ENCODE measurements around the gene ARID1B. TPM values are rescaled to one million over a fixed set of nuclear protein-coding genes. Genes with fewer than 3 reads are reported as not detected.

The ARID1B gene
- total RNA-seq, 1 donor from 2014 or later, result 155 TPM

DNA sequence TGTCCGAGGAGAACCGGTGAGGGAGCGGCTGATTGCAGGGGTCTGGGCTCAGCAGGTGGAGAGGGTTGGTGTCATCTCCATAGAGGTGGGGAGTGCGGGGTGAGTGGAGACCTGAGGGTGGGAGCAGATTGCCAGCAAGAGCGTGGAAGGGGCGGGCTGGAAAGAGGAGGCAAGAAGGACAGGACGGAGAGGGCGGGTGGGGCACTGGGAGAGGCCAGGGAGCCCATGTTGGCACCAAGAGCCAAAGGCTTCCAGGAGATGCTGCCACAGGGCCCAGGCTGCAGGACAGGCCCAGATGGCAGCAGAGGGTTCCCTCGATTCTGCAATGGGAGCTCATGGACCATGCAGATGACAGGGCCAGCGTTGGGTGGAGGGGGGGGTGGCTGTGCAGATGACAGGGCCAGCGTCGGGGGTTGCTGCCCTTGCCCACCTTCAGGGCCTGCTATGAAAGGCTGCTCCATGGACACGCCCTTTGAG lies 440.8 kb downstream of the ARID1B start:
- no peaks in the 10 kb centered on the region for H3K9me3 Mint-ChIP-seq
- TF ChIP-seq, protein P1, sequence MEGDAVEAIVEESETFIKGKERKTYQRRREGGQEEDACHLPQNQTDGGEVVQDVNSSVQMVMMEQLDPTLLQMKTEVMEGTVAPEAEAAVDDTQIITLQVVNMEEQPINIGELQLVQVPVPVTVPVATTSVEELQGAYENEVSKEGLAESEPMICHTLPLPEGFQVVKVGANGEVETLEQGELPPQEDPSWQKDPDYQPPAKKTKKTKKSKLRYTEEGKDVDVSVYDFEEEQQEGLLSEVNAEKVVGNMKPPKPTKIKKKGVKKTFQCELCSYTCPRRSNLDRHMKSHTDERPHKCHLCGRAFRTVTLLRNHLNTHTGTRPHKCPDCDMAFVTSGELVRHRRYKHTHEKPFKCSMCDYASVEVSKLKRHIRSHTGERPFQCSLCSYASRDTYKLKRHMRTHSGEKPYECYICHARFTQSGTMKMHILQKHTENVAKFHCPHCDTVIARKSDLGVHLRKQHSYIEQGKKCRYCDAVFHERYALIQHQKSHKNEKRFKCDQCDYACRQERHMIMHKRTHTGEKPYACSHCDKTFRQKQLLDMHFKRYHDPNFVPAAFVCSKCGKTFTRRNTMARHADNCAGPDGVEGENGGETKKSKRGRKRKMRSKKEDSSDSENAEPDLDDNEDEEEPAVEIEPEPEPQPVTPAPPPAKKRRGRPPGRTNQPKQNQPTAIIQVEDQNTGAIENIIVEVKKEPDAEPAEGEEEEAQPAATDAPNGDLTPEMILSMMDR (IDR thresholded peaks at IDR 0.05; ENCODE audit: unreplicated experiment), result no peak
- no peak overlapping the region for H3K27ac Mint-ChIP-seq
- H3K4me3 Mint-ChIP-seq, result no peak overlapping the region
- H3K36me3 Mint-ChIP-seq, result no peaks in the 10 kb centered on the region
- H3K4me1 Mint-ChIP-seq, result peaks cover 24% of the 10 kb centered on the region
- no peaks in the 10 kb centered on the region for H3K27me3 Mint-ChIP-seq (ENCODE audit: low read depth)
- DNase-seq (ENCODE audit: low spot score in 2 of 2, unreplicated experiment in 2 of 2), result no peak

DNA sequence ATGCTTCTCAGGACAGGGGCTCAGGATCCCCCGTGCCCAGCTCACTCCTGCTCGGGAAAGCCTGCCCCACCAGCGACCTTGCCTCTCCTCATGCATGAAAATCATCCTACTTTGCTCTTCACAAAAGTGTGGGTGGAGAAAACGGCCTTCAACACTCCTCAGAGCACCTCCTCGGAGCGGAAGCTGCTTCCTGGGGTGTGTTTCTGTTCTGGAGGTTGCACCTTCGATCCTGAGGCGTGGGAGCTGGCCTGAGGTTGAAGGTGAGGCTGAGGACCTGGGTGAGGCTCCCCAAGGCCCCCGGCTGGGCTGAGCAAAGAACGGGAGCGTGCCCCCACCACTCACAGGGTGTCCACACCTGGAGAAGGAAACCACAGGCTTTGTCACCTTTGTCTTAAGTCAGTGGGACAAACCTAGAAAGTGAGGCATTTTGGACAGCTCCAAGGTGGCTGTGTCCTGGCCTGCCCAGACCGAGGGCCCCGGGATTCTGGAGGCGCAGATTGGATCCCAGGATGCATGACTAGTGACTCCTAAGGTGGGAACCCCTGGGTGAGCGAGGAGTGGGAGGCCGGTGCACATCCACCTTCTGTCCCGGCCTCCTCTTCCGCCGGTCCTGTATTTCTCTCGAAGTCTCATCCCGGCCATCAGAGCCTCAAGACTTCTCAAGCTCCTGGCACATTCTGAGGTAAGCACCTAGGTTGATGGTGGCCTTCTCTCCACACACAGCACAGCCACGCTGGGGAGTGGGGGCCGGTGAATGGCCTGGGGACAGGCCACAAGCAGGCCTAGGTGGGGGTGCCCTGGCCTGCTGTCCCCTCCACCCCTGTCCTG lies 441.4 kb downstream of the ARID1B start:
- no peaks in the 10 kb centered on the region for H3K9me3 Mint-ChIP-seq
- H3K4me3 Mint-ChIP-seq, result no peak overlapping the region
- TF ChIP-seq, protein P1 (IDR thresholded peaks at IDR 0.05; ENCODE audit: unreplicated experiment), result no peak
- DNase-seq (ENCODE audit: low spot score in 2 of 2, unreplicated experiment in 2 of 2), result no peak
- no peaks in the 10 kb centered on the region for H3K36me3 Mint-ChIP-seq
- H3K27ac Mint-ChIP-seq, result no peak overlapping the region
- peaks cover 24% of the 10 kb centered on the region for H3K4me1 Mint-ChIP-seq
- H3K27me3 Mint-ChIP-seq (ENCODE audit: low read depth), result no peaks in the 10 kb centered on the region

DNA sequence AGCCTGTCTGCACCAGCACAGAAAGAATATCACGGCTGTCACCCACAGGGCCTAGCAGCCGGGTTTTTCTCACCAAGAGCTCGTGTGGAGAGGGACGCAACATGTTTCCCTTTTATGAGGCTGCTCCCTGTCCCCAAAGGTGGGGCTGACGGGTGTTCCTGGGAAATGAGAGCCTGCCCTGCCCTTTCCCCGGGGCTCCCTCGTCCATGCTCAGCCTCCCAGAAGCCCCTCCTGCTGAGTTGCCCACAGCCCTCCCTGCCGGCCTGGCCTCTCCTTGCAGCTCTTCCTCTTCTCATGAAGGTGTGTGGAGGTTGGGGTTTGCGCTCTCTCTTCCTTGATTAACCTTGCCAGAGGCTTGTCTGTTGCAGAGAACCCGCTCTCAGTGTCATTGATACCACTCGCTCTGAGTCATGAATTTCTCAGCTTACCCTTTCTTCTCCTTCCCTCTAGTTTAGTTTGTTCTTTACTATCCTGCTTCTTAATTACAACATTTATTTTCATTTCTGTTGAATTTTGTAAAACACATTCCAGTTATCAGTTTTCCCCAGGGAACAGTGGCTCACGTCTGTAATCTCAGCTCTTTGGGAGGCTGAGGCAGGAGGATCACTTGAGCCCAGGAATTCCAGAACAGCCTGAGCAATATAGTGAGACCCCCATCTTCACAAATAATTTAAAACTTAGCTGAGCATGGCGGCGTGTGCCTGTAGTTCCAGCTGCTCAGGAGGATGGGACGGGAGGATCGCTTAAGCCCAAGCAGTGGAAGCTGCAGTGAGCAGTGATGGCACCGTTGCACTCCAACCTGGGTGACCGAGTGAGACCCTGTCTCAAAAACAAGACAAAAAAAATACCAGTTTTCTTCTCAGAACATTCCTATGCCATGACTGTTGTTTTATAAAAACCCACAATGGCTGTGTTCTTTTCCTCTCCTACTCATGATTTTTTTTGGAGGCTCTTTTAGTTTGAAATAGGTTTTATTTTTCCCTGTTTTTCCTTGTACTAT lies 442.3 kb downstream of the ARID1B start:
- TF ChIP-seq, protein P1 (IDR thresholded peaks at IDR 0.05; ENCODE audit: unreplicated experiment), result no peak
- no peaks in the 10 kb centered on the region for H3K9me3 Mint-ChIP-seq
- H3K27me3 Mint-ChIP-seq (ENCODE audit: low read depth), result no peaks in the 10 kb centered on the region
- H3K27ac Mint-ChIP-seq, result peak overlapping the region; percentile 62
- no peak for DNase-seq (ENCODE audit: low spot score in 2 of 2, unreplicated experiment in 2 of 2)
- H3K36me3 Mint-ChIP-seq, result no peaks in the 10 kb centered on the region
- H3K4me1 Mint-ChIP-seq, result peaks cover 24% of the 10 kb centered on the region
- no peak overlapping the region for H3K4me3 Mint-ChIP-seq

DNA sequence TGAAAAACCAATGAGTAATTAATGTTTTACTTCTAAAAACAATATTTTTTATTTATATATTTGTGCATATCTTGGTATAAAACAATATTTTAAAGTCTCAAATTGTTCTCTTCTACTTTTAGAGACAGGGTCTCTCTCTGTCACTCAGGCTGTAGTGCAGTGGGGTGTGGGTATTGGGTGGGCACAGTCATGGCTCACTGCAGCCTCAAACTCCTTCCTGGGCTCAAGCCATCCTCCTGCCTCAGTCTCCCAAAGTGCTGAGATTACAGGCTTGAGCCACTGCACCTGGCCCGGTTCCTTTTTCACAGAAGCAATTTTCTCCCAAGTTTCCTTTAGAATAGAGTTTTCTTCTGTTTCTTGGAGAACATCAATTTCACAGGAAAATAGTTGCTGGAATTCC lies 443.3 kb downstream of the ARID1B start:
- no peak for DNase-seq (ENCODE audit: low spot score in 2 of 2, unreplicated experiment in 2 of 2)
- Mint-ChIP-seq H3K4me3 (peak overlapping the region; percentile 65), H3K27me3 (ENCODE audit: low read depth) (no peaks in the 10 kb centered on the region), H3K36me3 (no peaks in the 10 kb centered on the region), H3K9me3 (no peaks in the 10 kb centered on the region), H3K27ac (peak overlapping the region; percentile 57), H3K4me1 (peaks cover 28% of the 10 kb centered on the region)
- TF ChIP-seq, protein P1 (IDR thresholded peaks at IDR 0.05; ENCODE audit: unreplicated experiment), result no peak

DNA sequence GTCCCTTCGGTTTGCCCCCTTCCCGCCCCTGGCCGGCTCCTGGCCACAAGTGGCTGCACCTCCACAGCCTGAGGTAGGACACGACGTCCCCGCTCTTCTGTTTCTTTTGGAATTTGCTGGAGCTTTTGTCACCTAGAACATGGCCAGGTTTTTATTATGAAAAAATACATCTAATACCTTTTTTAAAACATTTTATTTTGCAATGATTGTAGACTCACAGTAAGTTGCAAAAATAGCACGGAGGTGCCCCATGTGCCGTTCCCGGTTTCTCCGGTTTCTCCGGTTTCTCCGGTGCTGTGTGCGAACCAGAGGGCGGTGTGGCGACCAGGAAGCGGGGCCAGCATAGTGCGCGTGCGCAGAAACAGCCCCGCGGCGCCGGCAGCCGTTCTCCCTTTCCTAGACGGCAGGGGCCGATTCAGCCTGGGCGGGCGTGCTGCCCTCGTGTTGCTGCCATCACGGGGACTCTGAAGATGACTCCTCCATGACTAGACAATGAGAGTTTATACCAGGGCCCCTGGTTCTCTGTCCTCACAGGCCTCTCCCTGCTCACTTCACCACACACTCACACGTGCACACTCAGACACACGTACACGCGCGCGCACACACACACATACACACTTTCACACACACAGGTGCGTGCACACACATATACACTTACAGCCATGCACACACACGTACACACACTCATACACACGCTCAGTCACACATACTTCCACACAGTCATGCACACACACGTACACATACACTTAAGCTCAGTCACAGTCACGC lies 444.1 kb downstream of the ARID1B start:
- peak overlapping the region; percentile 65 for H3K4me3 Mint-ChIP-seq
- no peaks in the 10 kb centered on the region for H3K9me3 Mint-ChIP-seq
- DNase-seq (ENCODE audit: low spot score in 2 of 2, unreplicated experiment in 2 of 2), result peak; percentile 81 to 92
- peaks cover 35% of the 10 kb centered on the region for H3K4me1 Mint-ChIP-seq
- TF ChIP-seq, protein P1 (IDR thresholded peaks at IDR 0.05; ENCODE audit: unreplicated experiment), result no peak
- no peaks in the 10 kb centered on the region for H3K36me3 Mint-ChIP-seq
- peak overlapping the region; percentile 57 for H3K27ac Mint-ChIP-seq
- no peaks in the 10 kb centered on the region for H3K27me3 Mint-ChIP-seq (ENCODE audit: low read depth)
